IMR-90 (cell line): ENCODE results near the gene IFT52. TPM values are rescaled to one million over a fixed set of nuclear protein-coding genes. Genes with fewer than 3 reads are reported as not detected.

Source experiments
- ATAC-seq: fragments of 200-7000 bp; cut with Tn5 transposase; 2 replicates; pipeline ENCODE4 v1.9.1; 2020; ENCODE audit warnings: low read depth, mild to moderate bottlenecking, moderate library complexity
- BruUV-seq: library from RNA; stranded (reverse); fragments of 400-500 nt; replicated peaks from 2 replicates; lab custom pipeline; 2021; lab: Mats Ljungman, UMichigan
- CTCF ChIA-PET: fragments of 300-600 bp; formaldehyde crosslinking; extraction: SDS; loops from one replicate; lab custom pipeline; 2021; ENCODE audit warnings: antibody characterized with exemption; lab: Yijun Ruan, JAX
- POLR2A ChIA-PET: fragments of 300-600 bp; sonication (Branson Sonifier 250); formaldehyde crosslinking; loops from one replicate; lab custom pipeline; 2022; ENCODE audit warnings: antibody characterized with exemption; ENCODE audit not compliant: unreplicated experiment; lab: Charles Lee
- DNase-seq: peaks from one replicate; pipeline ENCODE4 v3.0.0; 2013
- H2AFZ ChIP-seq: replicated peaks from 2 replicates; pipeline ENCODE3; 2013; ENCODE audit warnings: low read length, mild to moderate bottlenecking; ENCODE audit not compliant: poor library complexity
- H2AK5ac ChIP-seq: 2 replicates; pipeline ENCODE4 v1.6.1; 2013; ENCODE audit warnings: low read depth, low read length, inconsistent platforms
- H2AK9ac ChIP-seq: replicated peaks from 2 replicates; pipeline ENCODE3; 2013; ENCODE audit warnings: mild to moderate bottlenecking, low read depth, low read length, moderate library complexity; ENCODE audit not compliant: poor library complexity
- H2BK120ac ChIP-seq: 2 replicates; pipeline ENCODE4 v1.6.1; 2013; ENCODE audit warnings: low read depth, low read length, inconsistent platforms
- H2BK15ac ChIP-seq: 3 replicates; pipeline ENCODE4 v1.6.1; 2013; ENCODE audit warnings: low read depth, low read length, inconsistent platforms
- H2BK20ac ChIP-seq: 2 replicates; pipeline ENCODE4 v1.6.1; 2013; ENCODE audit warnings: low read depth, mild to moderate bottlenecking, inconsistent platforms, low read length, moderate library complexity
- H2BK5ac ChIP-seq: 2 replicates; pipeline ENCODE4 v1.6.1; 2013; ENCODE audit warnings: mild to moderate bottlenecking, low read depth, low read length, inconsistent platforms; ENCODE audit not compliant: poor library complexity, severe bottlenecking
- H3K14ac ChIP-seq: replicated peaks from 2 replicates; pipeline ENCODE4 v1.6.1; 2013; ENCODE audit warnings: low read depth, low read length, inconsistent platforms
- H3K18ac ChIP-seq: 2 replicates; pipeline ENCODE4 v1.6.1; 2013; ENCODE audit warnings: low read depth, low read length, control low read depth
- H3K23ac ChIP-seq: 2 replicates; pipeline ENCODE4 v1.6.1; 2013; ENCODE audit warnings: low read depth, low read length, inconsistent platforms
- H3K27ac ChIP-seq: 2 replicates; pipeline ENCODE4 v1.5.1; 2013; ENCODE audit warnings: mild to moderate bottlenecking, control low read depth, low read length; ENCODE audit not compliant: insufficient read depth
- H3K27me3 ChIP-seq: 2 replicates; pipeline ENCODE4 v1.6.1; 2013; ENCODE audit warnings: low read length; ENCODE audit not compliant: control insufficient read depth, insufficient read depth
- H3K36me3 ChIP-seq: 2 replicates; pipeline ENCODE4 v1.6.1; 2013; ENCODE audit warnings: low read length, mixed read lengths; ENCODE audit not compliant: control insufficient read depth, insufficient read depth
- H3K4ac ChIP-seq: 2 replicates; pipeline ENCODE4 v1.6.1; 2013; ENCODE audit warnings: low read depth, low read length, inconsistent platforms
- H3K4me1 ChIP-seq: 2 replicates; pipeline ENCODE4 v1.6.1; 2013; ENCODE audit warnings: low read length, mixed read lengths; ENCODE audit not compliant: control insufficient read depth, insufficient read depth
- H3K4me2 ChIP-seq: 2 replicates; pipeline ENCODE4 v1.6.1; 2013; ENCODE audit warnings: low read depth, mild to moderate bottlenecking, control low read depth, low read length, moderate library complexity
- H3K4me3 ChIP-seq: 2 replicates; pipeline ENCODE4 v1.5.1; 2013; ENCODE audit warnings: low read depth, mild to moderate bottlenecking, control low read depth, low read length, moderate library complexity; ENCODE audit not compliant: insufficient read depth
- H3K56ac ChIP-seq: 2 replicates; pipeline ENCODE4 v1.6.1; 2013; ENCODE audit warnings: low read length, inconsistent platforms; ENCODE audit not compliant: insufficient read depth; ENCODE audit errors: extremely low read depth
- H3K79me1 ChIP-seq, 2 experiments: 2 replicates each; pipeline ENCODE4 v1.6.1; 2013; ENCODE audit warnings: low read length in 2 of 2, inconsistent platforms in 1 of 2, low read depth in 1 of 2
- H3K9ac ChIP-seq: 2 replicates; pipeline ENCODE4 v1.6.1; 2013; ENCODE audit warnings: low read depth, low read length, control low read depth
- H3K9me1 ChIP-seq: 2 replicates; pipeline ENCODE4 v1.6.1; 2013; ENCODE audit warnings: low read length, inconsistent platforms; ENCODE audit not compliant: insufficient read depth
- H3K9me3 ChIP-seq: 2 replicates; pipeline ENCODE4 v1.6.1; 2013; ENCODE audit warnings: low read length; ENCODE audit not compliant: control insufficient read depth, insufficient read depth
- H4K20me1 ChIP-seq: 2 replicates; pipeline ENCODE4 v1.6.1; 2013; ENCODE audit warnings: low read length, inconsistent platforms; ENCODE audit not compliant: insufficient read depth
- H4K5ac ChIP-seq: 2 replicates; pipeline ENCODE4 v1.6.1; 2013; ENCODE audit warnings: mild to moderate bottlenecking, low read depth, low read length, control low read depth
- H4K8ac ChIP-seq, 2 experiments: 2 replicates each; pipeline ENCODE4 v1.6.1; 2013; ENCODE audit warnings: low read depth in 2 of 2, low read length in 2 of 2, control low read depth in 1 of 2, inconsistent platforms in 1 of 2
- H4K91ac ChIP-seq: 2 replicates; pipeline ENCODE4 v1.6.1; 2013; ENCODE audit warnings: low read depth, low read length, inconsistent platforms; ENCODE audit not compliant: insufficient read depth
- CEBPB ChIP-seq: IDR thresholded peaks from 2 replicates; pipeline ENCODE4 v1.6.1; 2012; ENCODE audit warnings: low read depth, low read length, improper control_type of control experiment
- CHD1 ChIP-seq: IDR thresholded peaks from 2 replicates; pipeline ENCODE4 v1.6.1; 2012; ENCODE audit warnings: low read depth, low read length, improper control_type of control experiment
- FOS ChIP-seq: fragments of 150-350 bp; IDR thresholded peaks from 2 replicates; pipeline ENCODE4 v1.6.1; 2016; ENCODE audit warnings: low read depth, low read length
- MAFK ChIP-seq: IDR thresholded peaks from 2 replicates; pipeline ENCODE4 v1.6.1; 2012; ENCODE audit warnings: low read depth, low read length, improper control_type of control experiment
- MXI1 ChIP-seq: IDR thresholded peaks from 2 replicates; pipeline ENCODE4 v1.6.1; 2012; ENCODE audit warnings: low read depth, mild to moderate bottlenecking, low read length, moderate library complexity, borderline replicate concordance
- POLR2A ChIP-seq: IDR thresholded peaks from 2 replicates; pipeline ENCODE4 v1.6.1; 2012; ENCODE audit warnings: mild to moderate bottlenecking, low read depth, low read length
- RAD21 ChIP-seq: IDR thresholded peaks from 2 replicates; pipeline ENCODE4 v1.6.1; 2012; ENCODE audit warnings: low read length, improper control_type of control experiment
- RCOR1 ChIP-seq: IDR thresholded peaks from 2 replicates; pipeline ENCODE4 v1.6.1; 2012; ENCODE audit warnings: mild to moderate bottlenecking, low read length, improper control_type of control experiment; ENCODE audit not compliant: insufficient replicate concordance
- RFX5 ChIP-seq: IDR thresholded peaks from 2 replicates; pipeline ENCODE4 v1.8.0; 2012; ENCODE audit warnings: low read depth, mild to moderate bottlenecking, low read length, moderate library complexity
- SMC3 ChIP-seq: fragments of 150-350 bp; IDR thresholded peaks from 2 replicates; pipeline ENCODE4 v1.6.1; 2016; ENCODE audit warnings: low read depth, mild to moderate bottlenecking, antibody characterized with exemption, low read length, moderate library complexity
- WGBS, 2 experiments: methylation state at CpG; one replicate each; pipeline versions ENCODE4 v1.1.5 to v1.1.7; 2013; ENCODE audit warnings: missing lambda C conversion rate in 2 of 2; ENCODE audit not compliant: insufficient read length in 1 of 2; ENCODE audit errors: extremely low coverage in 2 of 2; 5-methylcytosine and 5-hydroxymethylcytosine counted together
- dilution Hi-C: fragments of 300-500 bp; cut with HindIII; formaldehyde crosslinking; loops from one replicate; pipeline ENCODE4 v1.14.3; 2018; ENCODE audit warnings: low sequenced_read_pairs; ENCODE audit not compliant: unreplicated experiment
- in situ Hi-C: fragments of 300-500 bp; cut with MboI; formaldehyde crosslinking; loops from 3 replicates; pipeline ENCODE4 v1.14.3; 2019; ENCODE audit warnings: low sequenced_read_pairs, inconsistent platforms, mixed read lengths
- intact Hi-C: fragments of 100-400 bp; cut with micrococcal nuclease; formaldehyde crosslinking; loops from 2 replicates; pipeline ENCODE4 v1.10.0; 2022
- polyA plus RNA-seq, 3 experiments: library from polyadenylated mRNA; depleted of rRNA; stranded (reverse); fragments of >200 nt; gene quantifications; 2 replicates each; pipeline ENCODE4 v1.2.3, GENCODE V29; 2012; ENCODE audit warnings: low replicate concordance in 1 of 3
- total RNA-seq: library from RNA; depleted of rRNA; stranded (reverse); fragments of >200 nt; gene quantifications from 2 replicates; pipeline ENCODE4 v1.2.3, GENCODE V29; 2012
- TF ChIP-seq, protein P1 (sequence below): conservative IDR thresholded peaks from 2 replicates; pipeline ENCODE4 v1.5.1; 2012; ENCODE audit warnings: mild to moderate bottlenecking, low read depth, low read length, improper control_type of control experiment

The IFT52 gene
- total and polyA plus RNA-seq, 2 of the 4 experiments (the other 2 are of a cell fraction), result 31.2 to 55.6 TPM

DNA sequence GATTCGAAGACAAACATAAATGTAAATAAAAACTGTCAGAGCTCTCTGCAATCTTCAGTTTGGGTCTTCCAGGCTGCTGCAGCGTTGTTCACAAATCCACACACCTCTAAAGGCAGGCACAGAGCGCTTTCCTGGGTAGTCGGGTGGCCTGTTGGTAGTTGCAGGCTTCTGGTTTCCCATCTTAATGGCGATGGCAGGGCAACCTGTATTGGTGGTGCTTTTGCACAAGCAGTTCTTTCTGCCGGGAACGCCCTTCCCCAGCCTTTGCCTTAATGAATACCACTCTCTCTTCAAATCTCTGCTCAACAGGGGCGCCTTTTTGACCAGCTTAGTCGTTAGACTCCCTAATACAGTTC lies 723 bp upstream of the IFT52 start:
- peak overlapping the region; percentile 87 for H2AK9ac ChIP-seq
- peak overlapping the region; percentile 65; the same call in 1 of the 2 replicates for H2AK5ac ChIP-seq
- peaks cover 1% of the 10 kb centered on the region; the same call in 1 of the 2 replicates for H3K36me3 ChIP-seq
- peaks cover 12 to 16% of the 10 kb centered on the region in 2 experiments for H3K79me1 ChIP-seq
- ATAC-seq (peak; percentile 5), DNase-seq (no peak)
- peak overlapping the region; percentile 37 for H2BK120ac ChIP-seq
- H3K4me3 ChIP-seq, result peak overlapping the region; percentile 96
- H3K9me3 ChIP-seq, result no peaks in the 10 kb centered on the region
- TF ChIP-seq RCOR1 (no peak), RFX5 (no peak), CHD1 (no peak), RAD21 (no peak), MAFK (no peak), POLR2A (no peak), MXI1 (no peak), FOS (no peak), CEBPB (no peak), SMC3 (no peak)
- TF ChIP-seq, protein P1, sequence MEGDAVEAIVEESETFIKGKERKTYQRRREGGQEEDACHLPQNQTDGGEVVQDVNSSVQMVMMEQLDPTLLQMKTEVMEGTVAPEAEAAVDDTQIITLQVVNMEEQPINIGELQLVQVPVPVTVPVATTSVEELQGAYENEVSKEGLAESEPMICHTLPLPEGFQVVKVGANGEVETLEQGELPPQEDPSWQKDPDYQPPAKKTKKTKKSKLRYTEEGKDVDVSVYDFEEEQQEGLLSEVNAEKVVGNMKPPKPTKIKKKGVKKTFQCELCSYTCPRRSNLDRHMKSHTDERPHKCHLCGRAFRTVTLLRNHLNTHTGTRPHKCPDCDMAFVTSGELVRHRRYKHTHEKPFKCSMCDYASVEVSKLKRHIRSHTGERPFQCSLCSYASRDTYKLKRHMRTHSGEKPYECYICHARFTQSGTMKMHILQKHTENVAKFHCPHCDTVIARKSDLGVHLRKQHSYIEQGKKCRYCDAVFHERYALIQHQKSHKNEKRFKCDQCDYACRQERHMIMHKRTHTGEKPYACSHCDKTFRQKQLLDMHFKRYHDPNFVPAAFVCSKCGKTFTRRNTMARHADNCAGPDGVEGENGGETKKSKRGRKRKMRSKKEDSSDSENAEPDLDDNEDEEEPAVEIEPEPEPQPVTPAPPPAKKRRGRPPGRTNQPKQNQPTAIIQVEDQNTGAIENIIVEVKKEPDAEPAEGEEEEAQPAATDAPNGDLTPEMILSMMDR, result no peak
- H2BK15ac ChIP-seq, result 0 out of 3 replicates have a peak overlapping the region, but pooled peaks have one; percentile 35
- peak overlapping the region; percentile 64; the same call in 1 of the 2 replicates for H3K56ac ChIP-seq
- H3K4me2 ChIP-seq, result peak overlapping the region; percentile 98
- no peaks in the 10 kb centered on the region for H3K27me3 ChIP-seq
- H3K18ac ChIP-seq, result peak overlapping the region; percentile 78
- intact Hi-C loops, result loop anchor here (1.0 to 2.0 kb wide), 2 partner anchors 52 to 127 kb away; no protein-coding TSS in a partner anchor
- peak overlapping the region; percentile 90 for H2AFZ ChIP-seq
- peak overlapping the region; percentile 95 for H4K5ac ChIP-seq
- dilution Hi-C loops, result no loop called here
- H3K27ac ChIP-seq, result peak overlapping the region; percentile 83
- peak overlapping the region; percentile 61 for H4K91ac ChIP-seq
- H2BK5ac ChIP-seq, result peak overlapping the region; percentile 71
- H3K9me1 ChIP-seq, result peaks cover 3% of the 10 kb centered on the region; the same call in 1 of the 2 replicates
- 0 out of 2 replicates have a peak overlapping the region, but pooled peaks have one; percentile 44 for H2BK20ac ChIP-seq
- in situ Hi-C loops, result no loop called here
- H3K9ac ChIP-seq, result peak overlapping the region; percentile 82
- no TSS peak for BruUV-seq
- 10% methylated on average over 3 of the region's 9 CpGs; no CpG with 5 or more reads in 1 of the 2 experiments for WGBS, 2 experiments
- CTCF ChIA-PET, result no interaction called here
- H3K4ac ChIP-seq, result peak overlapping the region; percentile 86
- H3K4me1 ChIP-seq, result peaks cover 6% of the 10 kb centered on the region
- POLR2A ChIA-PET, result no interaction called here
- H3K14ac ChIP-seq, result peak overlapping the region; percentile 84
- peak overlapping the region; percentile 96 to 99 for H4K8ac ChIP-seq
- H3K23ac ChIP-seq, result peak overlapping the region; percentile 57; the same call in 1 of the 2 replicates
- no peaks in the 10 kb centered on the region for H4K20me1 ChIP-seq
